Measurements from ENCODE around the gene FER1L5.

The FER1L5 gene

DNA sequence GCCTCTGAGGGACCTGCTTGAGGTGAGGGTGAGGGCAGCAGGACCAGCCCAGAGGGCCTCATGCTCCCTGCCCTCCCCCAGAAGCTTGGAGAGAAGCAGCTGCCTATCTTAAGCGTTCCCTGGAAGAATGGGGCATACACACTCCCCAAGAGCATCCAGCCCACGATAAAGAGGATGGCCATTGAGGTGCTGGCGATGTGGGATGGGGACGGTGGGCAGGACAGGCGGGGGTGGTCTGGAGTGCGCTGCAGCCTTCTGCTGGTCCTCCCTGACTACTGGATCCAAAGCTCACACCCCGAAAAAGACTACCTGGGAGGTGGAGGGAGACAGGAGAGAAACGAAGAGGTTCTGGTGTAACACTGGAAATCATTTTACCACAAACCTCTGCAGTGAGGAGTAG lies 51.7 kb downstream of the FER1L5 start:
- CTCF ChIA-PET = interaction anchor here (1.5 kb wide), 1 partner anchor 94 kb away, joined by 3 read pairs; no protein-coding TSS in a partner anchor
- POLR2A ChIA-PET = no interaction called here
- TF ChIP-seq, protein P1, sequence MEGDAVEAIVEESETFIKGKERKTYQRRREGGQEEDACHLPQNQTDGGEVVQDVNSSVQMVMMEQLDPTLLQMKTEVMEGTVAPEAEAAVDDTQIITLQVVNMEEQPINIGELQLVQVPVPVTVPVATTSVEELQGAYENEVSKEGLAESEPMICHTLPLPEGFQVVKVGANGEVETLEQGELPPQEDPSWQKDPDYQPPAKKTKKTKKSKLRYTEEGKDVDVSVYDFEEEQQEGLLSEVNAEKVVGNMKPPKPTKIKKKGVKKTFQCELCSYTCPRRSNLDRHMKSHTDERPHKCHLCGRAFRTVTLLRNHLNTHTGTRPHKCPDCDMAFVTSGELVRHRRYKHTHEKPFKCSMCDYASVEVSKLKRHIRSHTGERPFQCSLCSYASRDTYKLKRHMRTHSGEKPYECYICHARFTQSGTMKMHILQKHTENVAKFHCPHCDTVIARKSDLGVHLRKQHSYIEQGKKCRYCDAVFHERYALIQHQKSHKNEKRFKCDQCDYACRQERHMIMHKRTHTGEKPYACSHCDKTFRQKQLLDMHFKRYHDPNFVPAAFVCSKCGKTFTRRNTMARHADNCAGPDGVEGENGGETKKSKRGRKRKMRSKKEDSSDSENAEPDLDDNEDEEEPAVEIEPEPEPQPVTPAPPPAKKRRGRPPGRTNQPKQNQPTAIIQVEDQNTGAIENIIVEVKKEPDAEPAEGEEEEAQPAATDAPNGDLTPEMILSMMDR (IDR thresholded peaks at IDR 0.05; ENCODE audit: control extremely low read depth, extremely low read depth, low read depth, missing control alignments) = no peak
- no peak for DNase-seq (ENCODE audit: extremely low spot score)

DNA sequence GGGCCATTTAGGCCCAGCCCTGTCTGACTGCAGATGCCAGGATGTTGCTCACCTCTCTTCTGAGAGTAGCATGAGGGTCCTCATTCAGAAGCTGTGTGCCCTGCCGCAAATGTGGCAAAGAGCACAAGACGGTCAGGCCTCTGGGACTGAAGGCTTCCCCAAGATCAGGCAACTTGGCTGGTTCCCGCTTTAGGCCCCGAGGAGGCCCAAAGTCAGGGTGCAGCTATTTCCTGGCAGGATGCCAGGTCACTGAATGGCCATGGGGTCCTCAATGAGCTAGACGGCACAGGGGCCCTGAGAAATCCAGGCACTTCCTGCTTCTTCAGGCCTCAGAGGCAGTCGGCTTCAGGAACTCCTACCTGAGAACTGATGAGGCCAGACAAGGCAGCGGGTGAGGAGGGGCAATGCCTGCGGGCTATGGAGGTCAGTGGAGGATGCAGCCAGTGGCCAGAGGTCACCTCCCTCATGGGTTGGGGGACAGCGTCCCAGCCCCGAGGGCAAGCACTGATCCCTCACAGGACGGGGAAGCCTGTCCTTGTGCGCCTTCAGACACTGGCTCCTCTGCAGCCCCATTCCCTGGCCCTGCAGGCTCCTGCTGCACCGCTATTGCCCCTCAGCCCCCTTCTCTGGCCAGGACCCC lies 52.4 kb downstream of the FER1L5 start:
- TF ChIP-seq, protein P1 (IDR thresholded peaks at IDR 0.05; ENCODE audit: control extremely low read depth, extremely low read depth, low read depth, missing control alignments) = no peak
- ChIA-PET POLR2A (no interaction called here), CTCF (interaction anchor here (0.8 to 1.5 kb wide), 2 partner anchors 18 to 94 kb away, joined by 3 read pairs; no protein-coding TSS in a partner anchor)
- DNase-seq (ENCODE audit: extremely low spot score) = no peak

DNA sequence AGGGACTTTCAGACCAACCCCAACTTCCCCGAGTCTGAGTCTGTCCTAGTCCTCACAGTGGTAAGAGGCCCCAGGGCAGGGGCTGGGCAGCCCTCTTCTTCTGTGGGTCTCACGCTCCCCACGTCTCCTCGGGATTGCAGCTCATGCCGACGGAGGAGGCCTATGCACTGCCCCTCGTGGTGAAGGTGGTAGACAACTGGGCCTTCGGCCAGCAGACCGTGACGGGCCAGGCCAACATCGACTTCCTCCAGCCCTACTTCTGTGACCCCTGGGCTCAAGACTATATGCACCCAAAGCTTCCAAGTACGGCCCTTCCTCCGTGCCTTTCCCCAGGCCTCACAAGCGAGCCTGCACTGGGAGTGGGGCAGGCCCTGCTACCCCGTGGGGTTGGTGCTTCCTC lies 53.0 kb downstream of the FER1L5 start:
- ChIA-PET POLR2A (no interaction called here), CTCF (interaction anchor here (0.8 kb wide), 1 partner anchor 17 kb away, joined by 3 read pairs; no protein-coding TSS in a partner anchor)
- TF ChIP-seq, protein P1 (IDR thresholded peaks at IDR 0.05; ENCODE audit: control extremely low read depth, extremely low read depth, low read depth, missing control alignments) = no peak
- no peak for DNase-seq (ENCODE audit: extremely low spot score)

DNA sequence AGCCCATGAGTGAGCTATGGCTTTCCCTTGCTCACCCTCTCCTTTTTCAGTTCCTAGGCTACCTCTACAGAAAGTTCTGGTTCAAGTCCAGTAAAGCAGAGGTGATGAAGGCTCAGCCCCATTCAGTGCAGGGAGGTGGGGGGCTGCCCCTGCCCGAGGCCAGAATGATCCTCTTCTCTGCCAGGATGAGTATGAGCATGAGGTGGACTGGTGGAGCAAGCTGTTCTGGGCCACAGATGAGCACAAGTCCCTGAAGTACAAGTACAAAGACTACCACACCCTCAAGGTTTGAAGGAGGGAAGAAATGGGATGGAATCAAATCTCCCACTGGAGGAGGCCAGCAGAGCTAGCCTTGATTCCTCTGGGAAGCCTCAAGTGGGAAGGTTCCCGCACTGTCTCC lies 54.9 kb downstream of the FER1L5 start:
- no peak for DNase-seq (ENCODE audit: extremely low spot score)
- TF ChIP-seq, protein P1 (IDR thresholded peaks at IDR 0.05; ENCODE audit: control extremely low read depth, extremely low read depth, low read depth, missing control alignments) = no peak
- CTCF ChIA-PET = no interaction called here
- POLR2A ChIA-PET = no interaction called here

DNA sequence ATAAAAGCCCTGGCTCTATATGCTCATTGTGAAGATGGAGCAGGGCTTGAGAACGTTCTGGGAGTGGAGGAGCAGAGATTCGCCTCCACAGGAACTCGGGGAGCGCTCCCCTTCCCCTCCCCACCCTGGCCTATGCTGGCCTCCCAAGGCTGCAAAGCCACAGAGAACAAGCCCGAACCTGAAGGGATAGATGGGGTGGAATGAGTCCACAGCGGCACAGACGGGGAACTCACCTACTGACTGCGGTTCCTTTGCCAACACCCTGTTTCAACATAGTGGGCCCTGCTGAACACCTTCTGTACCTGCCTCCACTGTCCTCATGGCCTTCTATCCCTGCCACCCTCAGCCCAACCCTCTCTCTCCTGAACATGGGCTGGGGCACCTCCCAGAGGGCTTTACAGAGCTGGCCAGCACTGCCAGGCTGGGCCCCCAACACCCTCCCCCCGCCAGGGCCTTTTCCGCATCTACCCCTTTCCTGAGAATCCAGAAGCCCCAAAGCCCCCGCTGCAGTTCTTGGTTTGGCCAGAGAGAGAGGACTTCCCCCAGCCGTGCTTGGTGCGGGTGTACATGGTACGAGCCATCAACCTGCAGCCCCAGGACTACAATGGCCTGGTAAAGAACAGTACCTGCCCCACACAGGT lies 55.8 kb downstream of the FER1L5 start:
- DNase-seq (ENCODE audit: extremely low spot score) = no peak
- ChIA-PET CTCF (interaction anchor here (2.1 kb wide), 1 partner anchor 11 kb away, joined by 6 read pairs; no protein-coding TSS in a partner anchor), POLR2A (no interaction called here)
- TF ChIP-seq, protein P1 (IDR thresholded peaks at IDR 0.05; ENCODE audit: control extremely low read depth, extremely low read depth, low read depth, missing control alignments) = no peak

DNA sequence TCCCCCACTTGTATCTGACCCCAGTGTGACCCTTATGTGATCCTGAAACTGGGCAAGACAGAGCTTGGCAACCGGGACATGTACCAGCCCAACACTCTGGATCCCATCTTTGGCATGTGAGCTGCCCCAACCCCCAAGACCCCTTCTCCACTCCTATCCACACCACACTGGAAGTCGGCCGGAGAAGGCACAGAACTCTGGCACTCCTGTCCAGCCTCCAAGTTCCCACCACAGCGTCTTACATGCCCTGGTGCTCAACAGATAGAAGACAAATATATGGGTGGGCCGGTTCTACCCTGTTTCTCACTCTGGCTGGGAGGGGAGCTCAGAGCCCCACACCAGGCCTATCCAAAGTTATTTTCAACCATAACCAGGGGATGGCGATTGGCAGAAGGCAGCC lies 56.5 kb downstream of the FER1L5 start:
- ChIA-PET CTCF (interaction anchor here (0.9 to 2.1 kb wide), 4 partner anchors 10 to 65 kb away, joined by 3 to 6 read pairs (median 4); no protein-coding TSS in a partner anchor), POLR2A (no interaction called here)
- no peak for DNase-seq (ENCODE audit: extremely low spot score)
- TF ChIP-seq, protein P1 (IDR thresholded peaks at IDR 0.05; ENCODE audit: control extremely low read depth, extremely low read depth, low read depth, missing control alignments) = no peak

Measured in GM10248 (cell line).